A549 (cell line): ENCODE measurements around the gene TENM3. TPM values are rescaled to one million over a fixed set of nuclear protein-coding genes. Genes with fewer than 3 reads are reported as not detected.

Source experiments
- ATAC-seq, 2 experiments: fragments of 200-7000 bp in 1 of 2; fragments of >200 bp in 1 of 2; cut with Nextera tagmentation in 1 of 2; cut with Tn5 transposase in 1 of 2; 3 replicates each; pipeline versions ENCODE4 v1.8.0 to v1.9.1; 2018 to 2020; ENCODE audit warnings: mild to moderate bottlenecking in 1 of 2, moderate library complexity in 1 of 2
- CTCF ChIA-PET: fragments of 300-600 bp; sonication (Branson Sonifier 250); formaldehyde crosslinking; extraction: SDS; loops from one replicate; lab custom pipeline; 2021; ENCODE audit warnings: antibody characterized with exemption, inconsistent platforms; lab: Yijun Ruan, JAX
- POLR2A ChIA-PET: fragments of 350-600 bp; formaldehyde crosslinking; extraction: SDS; loops from one replicate; lab custom pipeline; 2021; ENCODE audit warnings: antibody characterized with exemption, inconsistent platforms; lab: Yijun Ruan, JAX
- DNase-seq, 2 experiments: peaks; one replicate each; pipeline versions ENCODE4 v3.0.0 to v3.0.0-alpha.2; 2011 to 2016; ENCODE audit warnings: low read depth in 1 of 2, low spot score in 1 of 2
- FAIRE-seq: peaks from 2 replicates; lab custom pipeline; 2011; peaks lifted over from hg19 to GRCh38; lab: Jason Lieb, UNC
- H3K27ac ChIP-seq, 2 experiments: fragments of >200 bp; sonication (Bioruptor Twin); formaldehyde crosslinking; 3 replicates each; pipeline ENCODE4 v1.5.1; 2016 to 2017
- H3K4me1 ChIP-seq: fragments of >200 bp; sonication (Bioruptor Twin); formaldehyde crosslinking; 3 replicates; pipeline ENCODE4 v1.6.1; 2016
- H3K4me2 ChIP-seq: fragments of >200 bp; sonication (Bioruptor Twin); formaldehyde crosslinking; 3 replicates; pipeline ENCODE4 v1.6.1; 2016
- H3K4me3 ChIP-seq: fragments of >200 bp; sonication (Bioruptor Twin); formaldehyde crosslinking; 3 replicates; pipeline ENCODE4 v1.5.1; 2016
- H3K9me3 ChIP-seq: fragments of >200 bp; sonication (Bioruptor Twin); formaldehyde crosslinking; 3 replicates; pipeline ENCODE4 v1.6.1; 2016
- CEBPB ChIP-seq, 2 experiments: fragments of >200 bp in 1 of 2; sonication (Bioruptor Twin) in 1 of 2; formaldehyde crosslinking in 1 of 2; IDR thresholded peaks; 2 replicates each; pipeline ENCODE4 v1.6.1; 2012 to 2016
- FOSB ChIP-seq: fragments of 250-450 bp; sonication (Bioruptor Pico); IDR thresholded peaks from 2 replicates; pipeline ENCODE4 v1.5.0; 2020; ENCODE audit warnings: mild to moderate bottlenecking, moderate library complexity
- FOSL2 ChIP-seq, 2 experiments: fragments of 450-650 bp in 1 of 2; fragments of >200 bp in 1 of 2; sonication (Bioruptor Twin) in 1 of 2; formaldehyde crosslinking; IDR thresholded peaks; 2 replicates each; pipeline versions ENCODE4 v1.5.0 to v1.6.1; 2016 to 2020; ENCODE audit warnings: mild to moderate bottlenecking in 1 of 2, moderate library complexity in 1 of 2
- FOXS1 ChIP-seq: fragments of 250-450 bp; sonication (Bioruptor Pico); IDR thresholded peaks from 2 replicates; pipeline ENCODE4 v1.5.0; 2020; ENCODE audit warnings: mild to moderate bottlenecking, moderate library complexity
- HDAC2 ChIP-seq: fragments of 200-600 bp; sonication (generic); IDR thresholded peaks from 2 replicates; pipeline ENCODE4 v1.6.1; 2016
- HOXB5 ChIP-seq: fragments of 250-450 bp; sonication (Bioruptor Pico); IDR thresholded peaks from 2 replicates; pipeline ENCODE4 v1.5.0; 2020; ENCODE audit warnings: mild to moderate bottlenecking, moderate library complexity
- JUN ChIP-seq, 2 experiments: fragments of >200 bp; sonication (Bioruptor Twin); formaldehyde crosslinking; IDR thresholded peaks; 2 replicates in 1 of 2; 3 replicates in 1 of 2; pipeline ENCODE4 v1.6.1; 2016 to 2017
- KDM1A ChIP-seq: fragments of 200-600 bp; sonication (generic); IDR thresholded peaks from 2 replicates; pipeline ENCODE4 v1.6.1; 2016; ENCODE audit warnings: low read depth, mild to moderate bottlenecking
- KDM5A ChIP-seq: fragments of 200-600 bp; sonication (generic); IDR thresholded peaks from 2 replicates; pipeline ENCODE4 v1.6.1; 2016; ENCODE audit warnings: antibody characterized with exemption, mild to moderate bottlenecking
- MAFK ChIP-seq: fragments of 450-650 bp; IDR thresholded peaks from 2 replicates; pipeline ENCODE4 v1.6.1; 2014; ENCODE audit not compliant: partially characterized antibody
- MYC ChIP-seq: IDR thresholded peaks from 2 replicates; pipeline ENCODE4 v1.6.1; 2012; ENCODE audit warnings: mild to moderate bottlenecking, inconsistent platforms, low read length, improper control_type of control experiment, borderline replicate concordance
- NFE2L2 ChIP-seq: fragments of 150-350 bp; conservative IDR thresholded peaks from 2 replicates; pipeline ENCODE4 v1.6.1; 2014; ENCODE audit warnings: low read length
- PHF8 ChIP-seq: fragments of 200-600 bp; sonication (generic); IDR thresholded peaks from 2 replicates; pipeline ENCODE4 v1.6.1; 2016; ENCODE audit warnings: low read depth, mild to moderate bottlenecking, antibody characterized with exemption, moderate library complexity, borderline replicate concordance
- POLR2A ChIP-seq: IDR thresholded peaks from 2 replicates; pipeline ENCODE4 v1.6.1; 2012; ENCODE audit warnings: mild to moderate bottlenecking, low read length
- POLR2AphosphoS2 ChIP-seq: conservative IDR thresholded peaks from 2 replicates; pipeline ENCODE4 v1.6.1; 2012; ENCODE audit warnings: low read length, improper control_type of control experiment, inconsistent platforms
- RAD21 ChIP-seq, 2 experiments: fragments of >200 bp in 1 of 2; sonication (Bioruptor Twin) in 1 of 2; formaldehyde crosslinking in 1 of 2; IDR thresholded peaks in 1 of 2; conservative IDR thresholded peaks in 1 of 2; 2 replicates in 1 of 2; 3 replicates in 1 of 2; pipeline ENCODE4 v1.6.1; 2012 to 2018; ENCODE audit warnings: inconsistent platforms in 1 of 2
- RARB ChIP-seq: fragments of 250-450 bp; sonication (Bioruptor Pico); IDR thresholded peaks from 2 replicates; pipeline ENCODE4 v1.8.0; 2021; ENCODE audit warnings: mild to moderate bottlenecking, moderate library complexity
- SREBF2 ChIP-seq: fragments of 450-650 bp; IDR thresholded peaks from 2 replicates; pipeline ENCODE4 v1.6.1; 2014; ENCODE audit warnings: mild to moderate bottlenecking, moderate library complexity
- TFCP2L1 ChIP-seq: fragments of 250-450 bp; sonication (Bioruptor Pico); IDR thresholded peaks from 2 replicates; pipeline ENCODE4 v1.5.0; 2021; ENCODE audit warnings: mild to moderate bottlenecking
- TP53 ChIP-seq: fragments of 250-450 bp; sonication (Bioruptor Pico); IDR thresholded peaks from 2 replicates; pipeline ENCODE4 v1.5.0; 2021; ENCODE audit warnings: mild to moderate bottlenecking, moderate library complexity
- ZFP36 ChIP-seq: fragments of 450-650 bp; IDR thresholded peaks from 2 replicates; pipeline ENCODE4 v1.6.1; 2014; ENCODE audit warnings: borderline replicate concordance; ENCODE audit not compliant: partially characterized antibody
- ZSCAN20 ChIP-seq: fragments of 250-450 bp; sonication (Bioruptor Pico); IDR thresholded peaks from 2 replicates; pipeline ENCODE4 v1.8.0; 2022; ENCODE audit warnings: mild to moderate bottlenecking, moderate library complexity
- WGBS: methylation state at CpG from one replicate; pipeline ENCODE4 v1.1.6; 2017; ENCODE audit errors: missing lambda C conversion rate; 5-methylcytosine and 5-hydroxymethylcytosine counted together
- polyA plus RNA-seq, 4 experiments: library from polyadenylated mRNA; depleted of rRNA in 3 of 4; stranded (reverse); fragments of >200 nt; fragmentation: RNase III in 1 of 4; extraction: RNeasy Plus Mini Kit Qiagen cat#74134 plus additional on column Dnase treatment in 1 of 4; gene quantifications; 2 replicates in 3 of 4; 3 replicates in 1 of 4; pipeline ENCODE4 v1.2.3, GENCODE V29; 2011 to 2017
- TF ChIP-seq, protein P1 (sequence below): IDR thresholded peaks from 2 replicates; pipeline ENCODE4 v1.6.1; 2012; ENCODE audit warnings: low read depth, borderline replicate concordance
- TF ChIP-seq, protein P2 (sequence below): fragments of 200-600 bp; sonication (generic); IDR thresholded peaks from 2 replicates; pipeline ENCODE4 v1.6.1; 2016; ENCODE audit warnings: antibody characterized with exemption, mild to moderate bottlenecking, moderate library complexity
- TF ChIP-seq, protein P3 (sequence below): fragments of >200 bp; sonication (Bioruptor Twin); formaldehyde crosslinking; IDR thresholded peaks from 2 replicates; pipeline ENCODE4 v1.6.1; 2016
- TF ChIP-seq, protein P4 (sequence below): IDR thresholded peaks from 2 replicates; pipeline ENCODE4 v1.6.1; 2012
- TF ChIP-seq, protein P5 (sequence below): fragments of 450-650 bp; IDR thresholded peaks from 2 replicates; pipeline ENCODE4 v1.6.1; 2014; ENCODE audit warnings: antibody characterized with exemption
- TF ChIP-seq, protein P6 (sequence below): fragments of >200 bp; sonication (Bioruptor Twin); formaldehyde crosslinking; IDR thresholded peaks from 3 replicates; pipeline ENCODE4 v1.5.1; 2016

The TENM3 gene
- polyA plus RNA-seq, 2 of the 4 experiments (the other 2 are of a cell fraction) = 2.4 to 7.3 TPM

DNA sequence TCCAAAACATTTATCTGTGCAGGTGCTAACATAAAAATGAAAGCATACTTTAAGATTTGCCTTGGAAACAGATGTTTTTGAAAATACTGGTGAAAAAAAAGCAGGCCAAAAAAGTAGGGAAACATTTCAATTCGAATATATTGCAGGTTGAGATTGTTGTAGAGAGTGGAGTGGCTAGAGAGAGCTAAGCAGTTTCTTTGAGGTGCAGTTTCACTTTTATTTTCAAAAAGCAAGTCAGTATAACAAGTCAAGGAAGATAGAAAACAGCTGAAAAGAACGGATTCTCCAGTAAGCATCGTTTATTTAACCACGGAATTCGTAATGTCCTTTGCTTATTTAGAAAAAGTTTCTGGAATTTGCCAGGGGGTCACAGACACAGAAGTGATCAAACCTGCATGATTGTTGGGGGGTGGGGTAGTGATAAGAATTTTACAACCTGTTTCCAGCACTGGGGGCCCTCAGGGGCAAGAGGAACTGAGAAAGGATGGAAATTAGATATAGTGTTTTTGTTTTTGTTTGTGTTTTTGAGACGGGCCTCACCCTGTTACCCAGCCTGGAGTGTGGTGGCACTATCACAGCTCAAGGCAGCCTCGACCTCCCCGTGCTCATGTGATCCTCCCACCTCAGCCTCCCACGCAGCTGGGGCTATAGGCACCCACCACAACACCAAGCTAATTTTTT, 175.0 kb downstream of the TENM3 start:
- FAIRE-seq (no peak), ATAC-seq (no peak)

DNA sequence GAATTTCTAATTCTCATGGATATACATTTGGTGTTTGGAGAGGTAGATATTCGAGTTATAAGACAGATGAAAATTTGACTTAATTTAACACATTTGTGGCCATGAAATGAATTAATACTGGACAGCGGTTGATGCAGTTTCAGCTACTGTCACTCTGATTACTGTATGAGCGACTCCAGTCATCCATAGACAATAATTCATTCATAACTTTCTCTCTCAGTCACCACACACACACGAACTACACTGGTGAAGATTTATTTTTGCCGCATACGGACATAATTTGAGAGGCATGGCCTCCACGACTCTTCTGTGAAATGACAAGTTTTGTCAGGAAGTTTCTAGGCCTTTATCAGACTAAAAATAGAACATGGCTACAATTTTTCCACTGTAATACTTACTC, 177.0 kb downstream of the TENM3 start:
- POLR2A ChIA-PET = no interaction called here
- Histone ChIP-seq H3K4me1 (no peaks in the 10 kb centered on the region), H3K4me2 (no peak overlapping the region), H3K9me3 (no peaks in the 10 kb centered on the region), H3K4me3 (no peak overlapping the region)
- TF ChIP-seq FOSB (CRISPR knock-in tag) (no peak), HOXB5 (CRISPR knock-in tag) (no peak), KDM5A (no peak), TP53 (CRISPR knock-in tag) (no peak), NFE2L2 (no peak), CEBPB (IDR thresholded peaks at IDR 0.05) (no peak), HDAC2 (no peak), RAD21 (conservative IDR thresholded peaks at IDR 0.05 in 1 of 2, IDR thresholded peaks at IDR 0.05 in 1 of 2) (no peak), RARB (CRISPR knock-in tag) (no peak), PHF8 (no peak), KDM1A (no peak), TFCP2L1 (CRISPR knock-in tag) (no peak)
- TF ChIP-seq, protein P1, sequence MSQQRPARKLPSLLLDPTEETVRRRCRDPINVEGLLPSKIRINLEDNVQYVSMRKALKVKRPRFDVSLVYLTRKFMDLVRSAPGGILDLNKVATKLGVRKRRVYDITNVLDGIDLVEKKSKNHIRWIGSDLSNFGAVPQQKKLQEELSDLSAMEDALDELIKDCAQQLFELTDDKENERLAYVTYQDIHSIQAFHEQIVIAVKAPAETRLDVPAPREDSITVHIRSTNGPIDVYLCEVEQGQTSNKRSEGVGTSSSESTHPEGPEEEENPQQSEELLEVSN = no peak
- TF ChIP-seq, protein P2, sequence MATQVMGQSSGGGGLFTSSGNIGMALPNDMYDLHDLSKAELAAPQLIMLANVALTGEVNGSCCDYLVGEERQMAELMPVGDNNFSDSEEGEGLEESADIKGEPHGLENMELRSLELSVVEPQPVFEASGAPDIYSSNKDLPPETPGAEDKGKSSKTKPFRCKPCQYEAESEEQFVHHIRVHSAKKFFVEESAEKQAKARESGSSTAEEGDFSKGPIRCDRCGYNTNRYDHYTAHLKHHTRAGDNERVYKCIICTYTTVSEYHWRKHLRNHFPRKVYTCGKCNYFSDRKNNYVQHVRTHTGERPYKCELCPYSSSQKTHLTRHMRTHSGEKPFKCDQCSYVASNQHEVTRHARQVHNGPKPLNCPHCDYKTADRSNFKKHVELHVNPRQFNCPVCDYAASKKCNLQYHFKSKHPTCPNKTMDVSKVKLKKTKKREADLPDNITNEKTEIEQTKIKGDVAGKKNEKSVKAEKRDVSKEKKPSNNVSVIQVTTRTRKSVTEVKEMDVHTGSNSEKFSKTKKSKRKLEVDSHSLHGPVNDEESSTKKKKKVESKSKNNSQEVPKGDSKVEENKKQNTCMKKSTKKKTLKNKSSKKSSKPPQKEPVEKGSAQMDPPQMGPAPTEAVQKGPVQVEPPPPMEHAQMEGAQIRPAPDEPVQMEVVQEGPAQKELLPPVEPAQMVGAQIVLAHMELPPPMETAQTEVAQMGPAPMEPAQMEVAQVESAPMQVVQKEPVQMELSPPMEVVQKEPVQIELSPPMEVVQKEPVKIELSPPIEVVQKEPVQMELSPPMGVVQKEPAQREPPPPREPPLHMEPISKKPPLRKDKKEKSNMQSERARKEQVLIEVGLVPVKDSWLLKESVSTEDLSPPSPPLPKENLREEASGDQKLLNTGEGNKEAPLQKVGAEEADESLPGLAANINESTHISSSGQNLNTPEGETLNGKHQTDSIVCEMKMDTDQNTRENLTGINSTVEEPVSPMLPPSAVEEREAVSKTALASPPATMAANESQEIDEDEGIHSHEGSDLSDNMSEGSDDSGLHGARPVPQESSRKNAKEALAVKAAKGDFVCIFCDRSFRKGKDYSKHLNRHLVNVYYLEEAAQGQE = no peak
- TF ChIP-seq, protein P3, sequence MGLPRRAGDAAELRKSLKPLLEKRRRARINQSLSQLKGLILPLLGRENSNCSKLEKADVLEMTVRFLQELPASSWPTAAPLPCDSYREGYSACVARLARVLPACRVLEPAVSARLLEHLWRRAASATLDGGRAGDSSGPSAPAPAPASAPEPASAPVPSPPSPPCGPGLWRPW = no peak
- TF ChIP-seq, protein P4, sequence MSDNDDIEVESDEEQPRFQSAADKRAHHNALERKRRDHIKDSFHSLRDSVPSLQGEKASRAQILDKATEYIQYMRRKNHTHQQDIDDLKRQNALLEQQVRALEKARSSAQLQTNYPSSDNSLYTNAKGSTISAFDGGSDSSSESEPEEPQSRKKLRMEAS = no peak
- TF ChIP-seq, all 56 proteins: peak for 0
- FAIRE-seq = no peak
- DNase-seq = no peak
- H3K27ac ChIP-seq = no peak overlapping the region
- 42% methylated on average over 7 of the region's 7 CpGs for WGBS
- CTCF ChIA-PET = no interaction called here
- ATAC-seq = no peak

More for the DNA sequence above, 175.0 kb downstream of the TENM3 start:
- DNase-seq = no peak
- ChIA-PET POLR2A (no interaction called here), CTCF (no interaction called here)
- H3K9me3 ChIP-seq = no peaks in the 10 kb centered on the region
- H3K4me1 ChIP-seq = no peaks in the 10 kb centered on the region
- H3K4me2 ChIP-seq = no peak overlapping the region
- H3K4me3 ChIP-seq = no peak overlapping the region
- no peak overlapping the region for H3K27ac ChIP-seq
- no peak for TF ChIP-seq ZSCAN20 (CRISPR knock-in tag)
- WGBS = 31% methylated on average over 9 of the region's 9 CpGs

DNA sequence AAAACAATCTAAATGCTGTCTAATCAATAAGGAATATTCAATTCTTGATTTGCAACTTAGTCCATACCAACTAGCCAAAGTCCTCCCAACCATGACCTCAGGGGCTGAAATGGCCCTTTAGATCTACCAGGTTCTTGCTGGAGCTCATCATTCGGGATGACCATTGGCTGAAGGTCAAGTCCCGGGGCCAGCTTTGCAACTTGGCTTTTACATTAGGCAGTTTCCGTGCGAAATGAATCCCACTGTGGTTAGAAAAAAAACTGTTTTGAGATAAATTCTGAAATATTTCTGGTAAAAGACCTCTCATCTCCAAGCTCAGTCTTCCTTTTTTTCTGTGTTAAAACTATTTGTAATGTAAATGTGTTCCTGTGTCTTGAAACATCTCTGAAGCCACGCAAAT, 178.6 kb downstream of the TENM3 start:
- no peak overlapping the region for H3K4me3 ChIP-seq
- no peak overlapping the region for H3K4me2 ChIP-seq
- no peak overlapping the region for H3K27ac ChIP-seq
- H3K9me3 ChIP-seq = no peaks in the 10 kb centered on the region
- FAIRE-seq = no peak
- CTCF ChIA-PET = no interaction called here
- POLR2A ChIA-PET = no interaction called here
- TF ChIP-seq MAFK (no peak), NFE2L2 (no peak), HOXB5 (CRISPR knock-in tag) (no peak), FOXS1 (CRISPR knock-in tag) (no peak), ZFP36 (no peak), TP53 (CRISPR knock-in tag) (no peak), POLR2A (no peak), FOSL2 (IDR thresholded peaks at IDR 0.05) (no peak), FOSL2 (CRISPR knock-in tag; IDR thresholded peaks at IDR 0.05) (no peak), SREBF2 (no peak), FOSB (CRISPR knock-in tag) (no peak), JUN (IDR thresholded peaks at IDR 0.05) (no peak), POLR2AphosphoS2 (no peak), MYC (no peak)
- TF ChIP-seq, protein P5, sequence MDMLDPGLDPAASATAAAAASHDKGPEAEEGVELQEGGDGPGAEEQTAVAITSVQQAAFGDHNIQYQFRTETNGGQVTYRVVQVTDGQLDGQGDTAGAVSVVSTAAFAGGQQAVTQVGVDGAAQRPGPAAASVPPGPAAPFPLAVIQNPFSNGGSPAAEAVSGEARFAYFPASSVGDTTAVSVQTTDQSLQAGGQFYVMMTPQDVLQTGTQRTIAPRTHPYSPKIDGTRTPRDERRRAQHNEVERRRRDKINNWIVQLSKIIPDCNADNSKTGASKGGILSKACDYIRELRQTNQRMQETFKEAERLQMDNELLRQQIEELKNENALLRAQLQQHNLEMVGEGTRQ = no peak
- TF ChIP-seq, protein P6, sequence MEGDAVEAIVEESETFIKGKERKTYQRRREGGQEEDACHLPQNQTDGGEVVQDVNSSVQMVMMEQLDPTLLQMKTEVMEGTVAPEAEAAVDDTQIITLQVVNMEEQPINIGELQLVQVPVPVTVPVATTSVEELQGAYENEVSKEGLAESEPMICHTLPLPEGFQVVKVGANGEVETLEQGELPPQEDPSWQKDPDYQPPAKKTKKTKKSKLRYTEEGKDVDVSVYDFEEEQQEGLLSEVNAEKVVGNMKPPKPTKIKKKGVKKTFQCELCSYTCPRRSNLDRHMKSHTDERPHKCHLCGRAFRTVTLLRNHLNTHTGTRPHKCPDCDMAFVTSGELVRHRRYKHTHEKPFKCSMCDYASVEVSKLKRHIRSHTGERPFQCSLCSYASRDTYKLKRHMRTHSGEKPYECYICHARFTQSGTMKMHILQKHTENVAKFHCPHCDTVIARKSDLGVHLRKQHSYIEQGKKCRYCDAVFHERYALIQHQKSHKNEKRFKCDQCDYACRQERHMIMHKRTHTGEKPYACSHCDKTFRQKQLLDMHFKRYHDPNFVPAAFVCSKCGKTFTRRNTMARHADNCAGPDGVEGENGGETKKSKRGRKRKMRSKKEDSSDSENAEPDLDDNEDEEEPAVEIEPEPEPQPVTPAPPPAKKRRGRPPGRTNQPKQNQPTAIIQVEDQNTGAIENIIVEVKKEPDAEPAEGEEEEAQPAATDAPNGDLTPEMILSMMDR = no peak
- TF ChIP-seq, all 56 proteins: peak for 0
- WGBS = 43% methylated on average over 5 of the region's 5 CpGs
- no peak for ATAC-seq
- DNase-seq = no peak
- no peaks in the 10 kb centered on the region for H3K4me1 ChIP-seq
